Bronchial epithelial cell (primary cell): Measurements from ENCODE around the gene CRMP1. TPM values are rescaled to one million over a fixed set of nuclear protein-coding genes. Genes with fewer than 3 reads are reported as not detected.

ENCODE experiments used
- DNase-seq: peaks from one replicate; pipeline ENCODE4 v3.0.0-alpha.2; 2010; ENCODE audit warnings: low read depth
- FAIRE-seq: peaks from 2 replicates; lab custom pipeline; 2011; peaks lifted over from hg19 to GRCh38; lab: Jason Lieb, UNC
- H3K27me3 ChIP-seq: 2 replicates; pipeline ENCODE4 v1.5.1; 2011; ENCODE audit warnings: low read length; ENCODE audit not compliant: control insufficient read depth, insufficient read depth
- H3K36me3 ChIP-seq: 2 replicates; pipeline ENCODE4 v1.5.1; 2011; ENCODE audit warnings: low read length; ENCODE audit not compliant: control insufficient read depth, insufficient read depth
- H3K4me3 ChIP-seq: 2 replicates; pipeline ENCODE4 v1.5.1; 2011; ENCODE audit warnings: mild to moderate bottlenecking, low read depth, low read length, control low read depth
- CTCF ChIP-seq: IDR thresholded peaks from 2 replicates; pipeline ENCODE4 v1.5.1; 2011; ENCODE audit warnings: mild to moderate bottlenecking, moderate library complexity, low read length, control low read depth, inconsistent platforms; ENCODE audit not compliant: insufficient read depth, severe bottlenecking
- total RNA-seq: library from RNA; depleted of rRNA; stranded (reverse); fragments of >200 nt; gene quantifications from 2 replicates; pipeline ENCODE4 v1.2.1, GENCODE V29; 2014

Gene CRMP1
- total RNA-seq, 1 donor from 2014 or later, result not detected

DNA sequence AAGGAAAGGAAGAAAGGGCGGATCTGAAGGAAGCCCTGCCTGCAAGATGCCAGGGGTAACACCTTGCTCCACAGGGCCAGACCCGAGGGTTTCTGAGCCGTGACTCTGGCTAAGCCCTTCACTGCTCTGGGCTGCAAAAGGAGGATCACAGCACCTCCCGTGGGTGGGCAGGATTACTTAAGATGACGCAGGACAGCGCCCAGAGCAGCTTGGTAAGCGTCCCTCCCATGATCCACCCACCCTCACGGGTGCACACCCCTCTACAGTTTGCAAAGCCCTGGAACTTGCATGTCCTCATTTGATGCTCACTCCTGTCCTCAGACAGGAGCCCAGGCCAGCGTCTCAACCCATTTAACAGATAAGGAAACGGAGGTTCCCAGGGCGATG is 64.9 kb downstream of the CRMP1 start:
- FAIRE-seq (no peak), DNase-seq (no peak)
- Histone ChIP-seq H3K27me3 (no peaks in the 10 kb centered on the region), H3K36me3 (no peaks in the 10 kb centered on the region), H3K4me3 (no peak overlapping the region)
- no peak for TF ChIP-seq CTCF

GRCh38 chr4:5827108-5828004 is 65.5 kb downstream of the CRMP1 start:
- Histone ChIP-seq H3K36me3 (no peaks in the 10 kb centered on the region), H3K4me3 (no peak overlapping the region), H3K27me3 (no peaks in the 10 kb centered on the region)
- FAIRE-seq, result peak; percentile 91
- TF ChIP-seq CTCF, result no peak
- no peak for DNase-seq

- FAIRE-seq (peak; percentile 13), DNase-seq (no peak)
- Histone ChIP-seq H3K27me3 (no peaks in the 10 kb centered on the region), H3K36me3 (no peaks in the 10 kb centered on the region), H3K4me3 (no peak overlapping the region)
- TF ChIP-seq CTCF, result no peak
These were observed 66.3 kb downstream of the CRMP1 start for GRCh38 chr4:5826437-5827107.

GRCh38 chr4:5825321-5826041 is 67.4 kb downstream of the CRMP1 start:
- Histone ChIP-seq H3K27me3 (no peaks in the 10 kb centered on the region), H3K36me3 (peaks cover 1% of the 10 kb centered on the region), H3K4me3 (no peak overlapping the region)
- DNase-seq (no peak), FAIRE-seq (no peak)
- TF ChIP-seq CTCF, result no peak

GRCh38 chr4:5824635-5825034 is 68.3 kb downstream of the CRMP1 start:
- peak; percentile 24 for DNase-seq
- peak; percentile 37 for TF ChIP-seq CTCF

More at GRCh38 chr4:5824635-5825034, 68.3 kb downstream of the CRMP1 start:
- H3K4me3 ChIP-seq, result no peak overlapping the region
- no peaks in the 10 kb centered on the region for H3K27me3 ChIP-seq
- FAIRE-seq, result peak; percentile 66
- peaks cover 3% of the 10 kb centered on the region for H3K36me3 ChIP-seq
